T-helper 2 cell (primary cell): Measurements from ENCODE around the gene HOXC12.

Experiments used
- DNase-seq, 5 experiments: peaks; one replicate each; pipeline versions ENCODE4 v3.0.0 to v3.0.0-alpha.2; 2012 to 2022

The HOXC12 gene

DNA sequence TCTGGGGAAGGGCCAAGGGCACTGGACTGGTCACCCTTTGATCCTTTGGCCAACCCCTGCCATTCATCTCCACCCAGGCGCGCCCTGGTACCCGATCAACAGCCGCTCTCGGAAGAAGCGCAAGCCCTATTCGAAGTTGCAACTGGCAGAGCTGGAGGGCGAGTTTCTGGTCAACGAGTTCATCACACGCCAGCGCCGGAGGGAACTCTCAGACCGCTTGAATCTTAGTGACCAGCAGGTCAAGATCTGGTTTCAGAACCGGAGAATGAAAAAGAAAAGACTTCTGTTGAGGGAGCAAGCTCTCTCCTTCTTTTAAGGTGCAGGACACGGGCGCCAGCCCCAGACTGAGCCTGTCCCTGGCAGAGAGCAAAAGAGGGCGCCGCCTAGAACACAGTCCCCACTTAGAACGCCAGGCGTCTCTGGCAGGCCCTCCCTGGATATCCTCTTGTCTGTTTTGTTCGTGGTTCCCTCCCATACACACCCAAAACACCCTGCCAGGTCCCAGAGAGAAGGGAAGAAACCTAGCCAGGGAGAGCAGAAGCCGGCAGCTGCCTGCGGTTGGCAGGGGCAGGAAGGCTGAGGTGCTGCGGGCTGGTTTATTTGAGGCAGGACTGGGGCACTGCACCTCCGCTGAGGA is 1.7 kb downstream of the HOXC12 start:
- no peak for DNase-seq

GRCh38 chr12:53956914-53957536 is 2.3 kb downstream of the HOXC12 start:
- no peak for DNase-seq

GRCh38 chr12:53958128-53958527 is 3.4 kb downstream of the HOXC12 start:
- no peak for DNase-seq

DNA sequence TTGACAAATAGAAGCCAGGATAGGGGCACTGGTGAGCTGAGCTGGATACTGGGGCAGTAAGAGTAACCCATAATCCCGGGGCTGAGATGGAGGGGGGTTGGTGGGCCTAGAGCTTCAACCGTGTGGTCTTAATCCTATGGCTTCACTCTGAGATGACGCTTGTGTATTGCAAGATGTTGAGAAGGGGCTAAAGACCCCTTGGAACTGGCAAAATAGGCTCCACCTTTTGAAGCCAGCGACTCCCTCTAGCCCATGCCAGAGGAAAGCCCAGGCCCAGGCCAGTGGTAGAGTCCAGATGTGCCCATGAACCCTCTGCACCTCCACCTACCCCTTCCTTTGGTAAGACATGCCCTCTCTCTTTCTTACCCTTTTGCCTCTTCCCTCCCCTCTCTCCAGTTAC is 4.6 kb downstream of the HOXC12 start:
- DNase-seq = no peak

GRCh38 chr12:53960187-53961024 is 5.7 kb downstream of the HOXC12 start:
- no peak for DNase-seq

GRCh38 chr12:53961025-53961761 is 6.5 kb downstream of the HOXC12 start:
- no peak for DNase-seq

- DNase-seq = no peak
Measured at GRCh38 chr12:53963005-53963404, 8.3 kb downstream of the HOXC12 start.

GRCh38 chr12:53963434-53964314 is 9.0 kb downstream of the HOXC12 start:
- DNase-seq = no peak

- DNase-seq = no peak
Measured at GRCh38 chr12:53964315-53964713, 9.6 kb downstream of the HOXC12 start.

DNA sequence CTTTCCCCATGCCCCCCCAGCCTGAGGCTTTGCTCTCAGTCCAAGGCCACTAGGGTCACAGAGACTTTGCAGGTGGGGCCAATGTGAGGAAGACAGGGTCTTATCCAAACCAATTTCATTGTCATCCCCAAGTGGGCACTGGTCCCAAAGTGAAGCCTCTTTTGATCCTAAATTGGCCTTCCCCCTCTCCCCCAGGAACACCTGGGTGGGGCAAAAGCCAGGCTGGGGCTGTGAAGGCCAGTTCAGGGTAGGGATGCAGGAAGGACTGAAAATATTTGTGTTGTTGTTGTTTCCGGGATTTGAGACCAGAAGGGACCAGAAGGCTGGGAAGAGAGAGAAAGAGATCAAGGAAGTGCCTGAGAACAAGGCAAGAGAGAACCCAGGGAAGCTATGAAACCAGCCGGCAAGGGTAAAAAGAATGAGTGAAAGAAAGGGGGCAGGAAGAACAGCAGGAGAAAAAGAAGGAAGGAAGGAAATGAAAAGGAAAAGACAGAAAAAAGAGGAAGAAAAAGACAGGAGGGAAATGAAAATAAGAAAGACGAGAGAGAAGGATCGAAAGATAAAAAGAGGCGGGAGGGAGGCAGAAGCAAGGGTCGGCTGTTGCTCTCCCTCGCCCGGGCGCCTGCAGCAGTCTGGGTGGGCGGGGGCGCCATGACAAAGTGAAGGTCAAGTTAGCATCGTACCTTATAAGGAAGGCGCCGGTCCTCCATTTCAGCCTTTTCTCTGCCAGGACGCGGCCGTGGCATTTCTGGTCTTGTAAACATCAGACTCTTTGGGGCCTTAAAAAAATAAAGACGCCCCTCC is 10.8 kb downstream of the HOXC12 start:
- no peak for DNase-seq

DNA sequence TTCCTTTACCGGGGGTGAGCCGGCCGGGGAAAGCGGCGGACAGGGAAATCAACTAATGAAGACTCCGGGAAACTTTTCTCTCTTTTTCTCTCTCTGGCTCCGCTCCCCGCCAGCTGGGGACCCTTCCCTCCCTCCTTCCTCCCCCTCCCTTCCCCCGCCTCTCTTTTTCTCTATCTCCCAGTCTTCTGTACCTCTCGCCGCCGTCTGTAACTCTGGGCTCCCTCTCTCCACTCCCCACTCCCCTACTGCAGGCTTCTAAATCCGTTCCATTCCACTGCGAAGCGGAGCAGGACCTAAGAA is 11.3 kb downstream of the HOXC12 start:
- DNase-seq = no peak

DNA sequence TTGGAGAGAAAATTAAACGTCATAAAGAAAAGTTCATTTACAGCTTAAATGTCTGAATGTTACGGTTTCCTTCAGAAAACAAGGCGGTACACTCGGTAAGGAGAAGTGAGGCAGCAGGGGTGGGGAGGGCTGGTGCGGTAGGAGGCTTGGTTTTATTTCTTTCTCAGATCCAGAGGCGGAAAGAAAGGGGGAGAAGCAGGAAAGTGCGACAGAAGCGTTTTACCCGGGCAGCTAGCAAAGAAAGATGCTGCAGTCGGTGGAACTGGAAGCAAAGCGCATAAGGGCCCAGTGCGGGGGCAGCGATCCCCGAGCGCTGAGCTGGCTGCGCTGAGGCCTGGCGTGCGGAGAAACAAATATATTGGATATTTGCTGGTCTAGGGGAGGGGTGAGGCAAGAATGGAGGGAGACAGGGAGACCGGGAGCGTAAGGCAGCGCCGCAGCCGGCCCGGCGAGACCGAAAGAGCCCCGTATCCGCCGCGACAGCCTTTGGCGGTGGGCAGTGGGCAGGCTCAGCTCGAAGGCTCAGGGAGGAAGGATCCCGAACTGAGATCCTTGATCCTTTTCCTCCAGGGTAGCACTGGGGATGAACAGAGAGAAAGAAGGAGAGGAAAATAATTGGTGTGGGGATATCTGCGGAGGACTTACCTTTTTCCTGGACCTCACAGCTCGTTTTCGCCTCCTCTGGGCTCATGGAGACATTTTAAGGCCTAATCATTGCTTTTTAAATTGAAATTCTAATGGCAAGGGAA is 11.9 kb downstream of the HOXC12 start:
- no peak for DNase-seq

DNA sequence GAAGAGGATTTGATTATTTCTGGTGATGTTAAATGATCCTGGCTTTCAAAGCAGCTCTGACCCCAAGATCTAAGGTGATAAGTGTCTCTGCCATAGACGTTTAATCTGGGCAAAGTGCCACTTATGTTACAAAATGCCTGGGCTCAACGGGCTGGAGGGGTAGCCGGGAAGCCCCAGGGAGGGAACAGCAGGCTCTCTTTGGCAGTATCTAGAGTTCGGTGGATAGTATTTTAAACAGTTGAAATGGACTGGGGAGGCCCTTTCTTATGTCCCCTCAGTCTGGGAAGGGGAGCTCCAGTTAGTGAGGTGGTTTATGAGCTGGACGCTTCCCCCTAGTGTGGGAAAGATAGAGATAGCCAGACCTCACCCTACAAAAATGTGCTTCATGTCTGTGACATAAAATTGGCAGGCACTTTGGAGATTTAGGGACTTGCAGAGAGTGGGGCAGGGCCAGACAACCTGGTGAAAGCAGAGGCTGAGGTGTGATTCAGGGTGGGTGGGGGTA is 12.8 kb downstream of the HOXC12 start:
- no peak for DNase-seq

- DNase-seq = no peak
Measured at GRCh38 chr12:53968214-53969127, 13.8 kb downstream of the HOXC12 start.

- no peak for DNase-seq
Measured at GRCh38 chr12:53969588-53970259, 15.0 kb downstream of the HOXC12 start.

DNA sequence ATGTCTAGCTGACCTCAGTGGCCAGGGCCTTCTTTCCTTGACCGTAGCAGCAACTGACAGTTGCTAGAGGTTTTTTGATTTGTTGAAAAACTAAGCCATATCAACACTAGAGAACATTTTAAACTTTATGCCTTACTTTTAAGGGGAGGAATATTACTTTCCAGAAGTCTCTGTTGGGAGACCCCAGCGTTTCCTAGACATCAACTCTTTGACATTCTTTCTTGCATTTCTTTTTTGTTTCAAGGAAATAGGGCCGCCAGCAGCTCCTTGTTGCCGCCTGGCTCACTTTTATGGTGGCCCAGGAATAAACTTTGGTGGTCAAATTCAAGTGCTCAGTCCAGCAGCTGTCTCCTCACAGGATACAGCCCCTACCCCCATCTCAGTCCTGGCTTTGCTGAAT is 15.7 kb downstream of the HOXC12 start:
- DNase-seq = no peak

DNA sequence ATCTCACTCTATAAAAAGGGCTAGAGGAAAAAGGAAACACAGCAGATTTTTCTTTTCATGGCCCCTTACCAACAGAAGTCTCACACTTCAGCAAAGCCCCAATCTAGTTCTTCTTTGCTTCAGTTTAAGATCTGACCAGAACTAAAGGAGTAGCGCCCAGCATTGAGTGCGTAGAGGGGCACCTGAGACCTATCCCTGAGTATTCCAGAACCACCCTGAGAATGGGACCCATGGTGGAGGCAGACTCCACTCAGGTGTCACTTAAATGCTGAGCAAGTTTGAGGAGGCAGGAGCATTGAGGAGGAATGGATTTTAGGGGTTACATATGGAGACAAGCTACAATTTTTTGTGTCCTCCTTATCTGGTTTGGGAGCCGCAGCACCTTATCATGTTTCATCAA is 16.4 kb downstream of the HOXC12 start:
- no peak for DNase-seq

DNA sequence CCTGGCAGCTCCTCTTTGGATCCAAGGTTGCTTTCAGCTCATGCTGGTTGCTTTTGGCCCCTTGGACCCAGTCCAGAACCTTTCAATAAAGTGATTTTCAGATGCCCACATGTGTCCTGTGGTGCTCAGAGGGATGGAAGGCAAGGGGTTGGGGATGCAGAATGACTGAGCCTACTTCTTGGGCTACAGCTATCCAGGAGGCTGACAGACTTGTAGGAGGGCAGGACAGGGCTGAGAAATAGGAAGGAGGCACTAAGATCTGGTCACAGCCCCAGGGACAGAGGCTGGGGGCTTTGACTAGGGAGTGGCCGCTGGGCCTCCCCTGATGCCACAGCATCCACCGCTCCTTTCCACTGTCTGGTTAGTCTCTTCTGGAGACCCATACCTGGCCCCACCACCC is 17.0 kb downstream of the HOXC12 start:
- no peak for DNase-seq

- DNase-seq = no peak
Measured at GRCh38 chr12:53972152-53972702, 17.5 kb downstream of the HOXC12 start.
